ENCODE data around the gene FMN1.

DNA sequence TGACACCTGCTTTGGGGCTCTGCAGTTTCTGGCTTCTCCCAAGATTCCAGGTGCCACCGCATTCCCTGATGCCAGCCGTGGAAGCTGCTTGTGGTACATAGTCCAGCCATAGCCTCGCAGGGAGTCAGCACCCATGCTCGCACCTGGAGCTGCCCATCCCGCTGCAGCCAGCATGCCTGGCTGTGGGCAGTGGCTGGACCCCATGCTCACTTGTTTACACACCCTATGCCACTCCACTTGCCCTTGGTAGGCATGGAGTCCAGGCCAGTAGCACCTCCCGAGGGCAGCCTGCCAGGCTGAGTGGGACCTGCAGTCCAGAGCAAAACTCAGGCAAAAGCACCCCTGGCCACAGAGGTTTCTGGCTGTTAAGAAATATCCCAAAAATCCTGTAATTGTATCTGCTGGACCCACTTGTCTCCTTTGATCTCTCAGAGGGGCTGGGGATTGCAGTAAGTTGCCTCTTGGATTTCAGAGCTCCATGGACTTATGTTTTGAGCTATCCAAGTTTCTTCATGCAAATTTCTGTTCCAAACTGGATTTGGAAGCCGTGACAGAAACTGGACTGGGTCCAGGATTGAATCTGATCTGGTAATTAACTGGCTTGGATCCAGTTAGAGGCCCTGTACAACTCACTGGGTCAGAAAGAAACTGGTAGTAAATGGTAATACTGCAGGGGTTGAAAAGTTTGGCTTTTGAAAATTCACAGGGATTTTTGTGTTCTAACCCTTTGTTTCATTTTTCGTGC lies 149.3 kb downstream of the FMN1 start:
- TF ChIP-seq, protein P1, sequence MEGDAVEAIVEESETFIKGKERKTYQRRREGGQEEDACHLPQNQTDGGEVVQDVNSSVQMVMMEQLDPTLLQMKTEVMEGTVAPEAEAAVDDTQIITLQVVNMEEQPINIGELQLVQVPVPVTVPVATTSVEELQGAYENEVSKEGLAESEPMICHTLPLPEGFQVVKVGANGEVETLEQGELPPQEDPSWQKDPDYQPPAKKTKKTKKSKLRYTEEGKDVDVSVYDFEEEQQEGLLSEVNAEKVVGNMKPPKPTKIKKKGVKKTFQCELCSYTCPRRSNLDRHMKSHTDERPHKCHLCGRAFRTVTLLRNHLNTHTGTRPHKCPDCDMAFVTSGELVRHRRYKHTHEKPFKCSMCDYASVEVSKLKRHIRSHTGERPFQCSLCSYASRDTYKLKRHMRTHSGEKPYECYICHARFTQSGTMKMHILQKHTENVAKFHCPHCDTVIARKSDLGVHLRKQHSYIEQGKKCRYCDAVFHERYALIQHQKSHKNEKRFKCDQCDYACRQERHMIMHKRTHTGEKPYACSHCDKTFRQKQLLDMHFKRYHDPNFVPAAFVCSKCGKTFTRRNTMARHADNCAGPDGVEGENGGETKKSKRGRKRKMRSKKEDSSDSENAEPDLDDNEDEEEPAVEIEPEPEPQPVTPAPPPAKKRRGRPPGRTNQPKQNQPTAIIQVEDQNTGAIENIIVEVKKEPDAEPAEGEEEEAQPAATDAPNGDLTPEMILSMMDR (IDR thresholded peaks at IDR 0.05) = no peak
- TF ChIP-seq POLR2A (IDR thresholded peaks at IDR 0.05) = no peak
